PC-9 (cell line): ENCODE measurements around the gene RNLS. TPM values are rescaled to one million over a fixed set of nuclear protein-coding genes. Genes with fewer than 3 reads are reported as not detected.

Experiments
- BruUV-seq: library from RNA; stranded (reverse); fragments of 400-500 nt; replicated peaks from 2 replicates; lab custom pipeline; 2021; lab: Mats Ljungman, UMichigan
- CTCF ChIA-PET: fragments of 300-600 bp; sonication (Branson Sonifier 250); formaldehyde crosslinking; loops from one replicate; lab custom pipeline; 2022; ENCODE audit warnings: antibody characterized with exemption; lab: Charles Lee
- POLR2A ChIA-PET: fragments of 300-600 bp; sonication (Branson Sonifier 250); formaldehyde crosslinking; loops from one replicate; lab custom pipeline; 2022; ENCODE audit warnings: antibody characterized with exemption; ENCODE audit not compliant: unreplicated experiment; lab: Charles Lee
- DNase-seq, 2 experiments: peaks; one replicate each; pipeline versions ENCODE4 v3.0.0 to v3.0.0-alpha.2; 2015 to 2022; ENCODE audit warnings: mixed read lengths in 1 of 2
- H2AFZ ChIP-seq: fragments of 200-600 bp; sonication (generic); 2 replicates; pipeline ENCODE4 v1.8.1; 2017; ENCODE audit warnings: antibody characterized with exemption
- H3F3A ChIP-seq: fragments of 200-600 bp; sonication (generic); 2 replicates; pipeline ENCODE4 v1.8.1; 2017; ENCODE audit warnings: antibody characterized with exemption, mild to moderate bottlenecking, low read depth; ENCODE audit not compliant: insufficient read depth
- H3K27ac ChIP-seq: fragments of 200-600 bp; sonication (generic); 2 replicates; pipeline ENCODE4 v1.6.1; 2016; ENCODE audit warnings: mixed run types
- H3K27me3 ChIP-seq: fragments of 200-600 bp; sonication (generic); 2 replicates; pipeline ENCODE4 v1.6.1; 2016; ENCODE audit warnings: low read depth, mixed run types; ENCODE audit not compliant: insufficient read depth
- H3K36me3 ChIP-seq: fragments of 200-600 bp; sonication (generic); 2 replicates; pipeline ENCODE4 v1.6.1; 2016; ENCODE audit warnings: low read depth, mixed run types
- H3K4me1 ChIP-seq: fragments of 200-600 bp; sonication (generic); replicated peaks from 2 replicates; pipeline ENCODE4 v1.6.1; 2016; ENCODE audit warnings: mixed run types; ENCODE audit not compliant: insufficient read depth
- H3K4me2 ChIP-seq: fragments of 200-600 bp; sonication (generic); 2 replicates; pipeline ENCODE4 v1.6.1; 2017; ENCODE audit warnings: mixed run types
- H3K4me3 ChIP-seq: fragments of 200-600 bp; sonication (generic); 2 replicates; pipeline ENCODE4 v1.6.1; 2016; ENCODE audit warnings: mixed run types
- H3K79me2 ChIP-seq: fragments of 200-600 bp; sonication (generic); 2 replicates; pipeline ENCODE4 v1.6.1; 2017; ENCODE audit warnings: low read depth, mixed run types
- H3K9me2 ChIP-seq: fragments of 200-600 bp; sonication (generic); 2 replicates; pipeline ENCODE4 v1.8.1; 2017; ENCODE audit warnings: mild to moderate bottlenecking; ENCODE audit not compliant: insufficient read depth
- H3K9me3 ChIP-seq: fragments of 200-600 bp; sonication (generic); 2 replicates; pipeline ENCODE4 v1.8.1; 2016; ENCODE audit warnings: low read depth; ENCODE audit not compliant: insufficient read depth
- H4K20me1 ChIP-seq: fragments of 200-600 bp; sonication (generic); 2 replicates; pipeline ENCODE4 v1.8.1; 2017; ENCODE audit not compliant: insufficient read depth
- CTCF ChIP-seq: fragments of 200-600 bp; sonication (generic); conservative IDR thresholded peaks from 2 replicates; pipeline ENCODE4 v1.6.1; 2017; ENCODE audit warnings: mixed run types, antibody characterized with exemption, mild to moderate bottlenecking, moderate library complexity
- EZH2 ChIP-seq: fragments of 200-600 bp; sonication (generic); IDR thresholded peaks from 2 replicates; pipeline ENCODE4 v1.8.0; 2017; ENCODE audit warnings: antibody characterized with exemption, low read depth
- intact Hi-C: fragments of 100-400 bp; cut with micrococcal nuclease; formaldehyde crosslinking; loops from one replicate; pipeline ENCODE4 v1.10.0; 2022; ENCODE audit not compliant: unreplicated experiment
- total RNA-seq: library from RNA; stranded (reverse); gene quantifications from 2 replicates; pipeline ENCODE4 v1.2.3, GENCODE V29; 2021

RNLS gene
- total RNA-seq, 1 experiment from 2014 or later: not detected

- DNase-seq: no peak
- H3K27me3 ChIP-seq: no peaks in the 10 kb centered on the region
- ChIA-PET POLR2A (no interaction called here), CTCF (interaction anchor here (0.6 kb wide), 1 partner anchor 10 kb away, joined by 4 read pairs; no protein-coding TSS in a partner anchor)
- H4K20me1 ChIP-seq: no peaks in the 10 kb centered on the region
- no peaks in the 10 kb centered on the region; the same call in 1 of the 2 replicates for H3F3A ChIP-seq
- H3K4me3 ChIP-seq: no peak overlapping the region
- TF ChIP-seq EZH2 (no peak), CTCF (no peak)
- intact Hi-C loops: no loop called here
- no peak overlapping the region for H3K4me2 ChIP-seq
- H3K9me3 ChIP-seq: no peaks in the 10 kb centered on the region
- H3K36me3 ChIP-seq: no peaks in the 10 kb centered on the region
- no peak overlapping the region for H2AFZ ChIP-seq
- BruUV-seq: no TSS peak
- H3K9me2 ChIP-seq: no peaks in the 10 kb centered on the region
- no peaks in the 10 kb centered on the region for H3K4me1 ChIP-seq
- H3K27ac ChIP-seq: no peak overlapping the region
- no peaks in the 10 kb centered on the region for H3K79me2 ChIP-seq
Observed at GRCh38 chr10:88379575-88379974, 203.5 kb downstream of the RNLS start.

- POLR2A ChIA-PET: no interaction called here
- H3K4me2 ChIP-seq: no peak overlapping the region
Observed at GRCh38 chr10:88377510-88377909, 205.6 kb downstream of the RNLS start.

GRCh38 chr10:88374392-88375175 lies 208.5 kb downstream of the RNLS start:
- ChIA-PET POLR2A (no interaction called here), CTCF (no interaction called here)
- Histone ChIP-seq H3K4me2 (no peak overlapping the region), H3K9me2 (no peaks in the 10 kb centered on the region), H3K27ac (no peak overlapping the region), H4K20me1 (no peaks in the 10 kb centered on the region), H3K4me3 (no peak overlapping the region), H3K27me3 (no peaks in the 10 kb centered on the region), H3K4me1 (no peaks in the 10 kb centered on the region), H3F3A (no peaks in the 10 kb centered on the region), H3K9me3 (no peaks in the 10 kb centered on the region), H3K36me3 (no peaks in the 10 kb centered on the region), H2AFZ (no peak overlapping the region), H3K79me2 (no peaks in the 10 kb centered on the region)
- TF ChIP-seq EZH2: no peak
- no peak for TF ChIP-seq CTCF
- no TSS peak for BruUV-seq
- intact Hi-C loops: no loop called here
- no peak for DNase-seq

More at GRCh38 chr10:88377510-88377909, 205.6 kb downstream of the RNLS start:
- H3F3A ChIP-seq: no peaks in the 10 kb centered on the region
- no peaks in the 10 kb centered on the region for H3K9me3 ChIP-seq
- H3K4me3 ChIP-seq: no peak overlapping the region
- BruUV-seq: no TSS peak
- no peaks in the 10 kb centered on the region for H3K9me2 ChIP-seq
- no peak for DNase-seq
- H2AFZ ChIP-seq: no peak overlapping the region
- no peaks in the 10 kb centered on the region for H3K79me2 ChIP-seq
- no peaks in the 10 kb centered on the region for H3K4me1 ChIP-seq
- H3K36me3 ChIP-seq: no peaks in the 10 kb centered on the region
- TF ChIP-seq CTCF: no peak
- TF ChIP-seq EZH2: no peak
- no peaks in the 10 kb centered on the region for H4K20me1 ChIP-seq
- intact Hi-C loops: no loop called here
- no peaks in the 10 kb centered on the region for H3K27me3 ChIP-seq
- CTCF ChIA-PET: interaction anchor here (0.7 kb wide), 1 partner anchor 478 kb away, joined by 3 read pairs; no protein-coding TSS in a partner anchor
- H3K27ac ChIP-seq: no peak overlapping the region
